PC-9 (cell line): ENCODE measurements around the gene DNA2.

Source experiments
- CTCF ChIP-seq: fragments of 200-600 bp; sonication (generic); conservative IDR thresholded peaks from 2 replicates; pipeline ENCODE4 v1.6.1; 2017; ENCODE audit warnings: mixed run types, antibody characterized with exemption, mild to moderate bottlenecking, moderate library complexity
- EZH2 ChIP-seq: fragments of 200-600 bp; sonication (generic); IDR thresholded peaks from 2 replicates; pipeline ENCODE4 v1.8.0; 2017; ENCODE audit warnings: antibody characterized with exemption, low read depth

- no peak for TF ChIP-seq EZH2
- TF ChIP-seq CTCF = no peak
Observed at GRCh38 chr10:68474021-68474420, 2.2 kb upstream of the DNA2 start.
